NCI-H1694 (cell line): ENCODE measurements around the gene SMG1.
"Not testable (repeated sequence)": the region's sequence is repeated elsewhere in the genome, so short reads cannot be mapped to it uniquely, and the experiment has no call there.

Source experiments
- DNase-seq: peaks from one replicate; lab custom pipeline; 2025; lab: John Stamatoyannopoulos, UW

The SMG1 gene

GRCh38 chr16:18797746-18798145, 128.5 kb downstream of the SMG1 start:
- no peak for DNase-seq

DNA sequence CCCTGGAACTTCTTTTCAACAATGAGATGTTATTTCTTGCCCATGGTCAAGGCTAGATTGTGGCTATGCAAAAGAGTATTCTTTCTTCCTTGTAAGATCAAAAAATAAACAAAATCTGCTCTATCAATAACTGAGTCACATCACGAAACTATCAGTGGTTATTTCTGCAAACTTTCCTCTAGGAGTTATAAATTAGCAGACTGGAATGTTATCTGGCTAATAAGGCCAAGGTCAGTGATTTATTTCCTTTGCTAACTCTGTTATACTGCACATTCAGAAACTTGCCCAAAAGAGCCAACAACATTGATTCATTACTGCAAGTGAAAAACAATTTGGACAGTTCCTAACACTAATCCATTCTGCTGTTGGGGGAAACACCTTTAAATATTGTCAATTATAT, 129.8 kb downstream of the SMG1 start:
- DNase-seq, result no peak

DNA sequence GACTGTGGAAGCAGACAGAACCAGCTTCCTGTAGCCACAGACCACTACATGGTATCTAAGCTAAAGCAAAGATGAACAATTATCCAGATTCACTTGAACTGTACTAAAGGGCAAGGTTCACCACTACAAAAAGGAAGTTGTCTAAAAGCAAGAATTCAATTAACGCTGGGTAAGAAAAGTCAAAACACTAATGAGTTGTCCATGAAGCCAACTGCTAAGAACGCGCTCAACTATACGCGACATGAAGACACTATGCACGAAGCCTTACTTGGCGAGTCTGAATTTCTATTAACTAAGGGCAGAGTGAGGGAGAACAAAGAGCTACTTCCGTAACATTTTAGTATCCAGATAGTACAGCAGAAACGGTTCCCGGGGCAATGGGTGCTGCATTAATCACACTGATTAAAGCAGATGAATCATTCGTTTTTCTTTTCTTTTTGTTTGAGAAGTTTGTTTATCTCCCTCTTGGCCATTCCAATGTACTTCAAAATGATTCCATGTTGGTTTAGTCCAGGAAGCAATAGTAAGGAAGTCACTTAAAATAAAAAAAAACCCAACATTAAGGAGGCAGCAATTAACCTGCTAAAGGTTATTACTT, 133.3 kb downstream of the SMG1 start:
- no peak for DNase-seq

DNA sequence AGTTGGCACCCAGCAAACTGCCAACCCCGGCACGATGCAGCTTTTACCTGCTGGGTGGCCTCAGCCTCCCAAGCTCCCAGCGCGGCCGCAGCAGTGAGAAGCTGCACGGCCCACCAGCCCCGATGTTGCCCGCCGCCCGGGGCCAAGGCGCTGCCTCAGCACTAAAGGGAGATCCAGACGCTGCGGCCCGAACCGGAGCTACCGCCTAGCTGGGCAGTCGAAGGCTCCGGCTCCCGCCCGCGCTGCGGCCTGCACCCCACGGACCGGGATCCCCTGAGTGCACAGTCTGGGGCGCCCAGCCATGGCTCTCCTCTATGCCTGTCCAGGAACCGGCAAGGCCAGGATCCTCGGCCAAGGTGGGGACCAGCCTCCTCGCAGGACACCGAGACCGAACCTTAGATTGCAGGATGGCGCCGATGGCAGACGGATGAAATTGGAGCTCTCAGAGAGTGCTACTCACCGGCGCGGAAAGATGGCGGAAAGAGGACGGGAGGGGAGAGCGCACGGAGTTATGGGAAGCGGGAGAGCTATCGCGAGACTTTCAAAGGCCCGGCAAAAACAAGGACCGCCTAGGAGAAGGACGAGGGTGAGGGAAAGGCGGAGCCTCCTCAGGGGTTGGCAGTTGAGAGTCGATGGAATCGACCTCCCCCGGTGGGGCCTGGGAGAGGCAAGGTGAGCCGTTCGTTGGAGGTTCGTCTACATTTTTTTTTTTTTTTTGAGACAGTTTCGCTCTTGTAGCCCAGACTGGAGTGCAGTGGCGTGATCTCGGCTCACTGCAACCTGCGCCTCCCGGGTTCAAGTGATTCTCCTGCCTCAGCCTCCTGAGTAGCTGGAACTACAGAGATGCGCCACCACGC, 136.1 kb downstream of the SMG1 start, which contains the start of gene RPS15A:
RPS15A (minus strand) TSS at position 485 of the 857 bp plus-strand sequence. CDS start 1,221 bp downstream, outside the sequence.
- peak; percentile 89 for DNase-seq

GRCh38 chr16:18789515-18789849, 136.7 kb downstream of the SMG1 start:
- DNase-seq, result no peak

DNA sequence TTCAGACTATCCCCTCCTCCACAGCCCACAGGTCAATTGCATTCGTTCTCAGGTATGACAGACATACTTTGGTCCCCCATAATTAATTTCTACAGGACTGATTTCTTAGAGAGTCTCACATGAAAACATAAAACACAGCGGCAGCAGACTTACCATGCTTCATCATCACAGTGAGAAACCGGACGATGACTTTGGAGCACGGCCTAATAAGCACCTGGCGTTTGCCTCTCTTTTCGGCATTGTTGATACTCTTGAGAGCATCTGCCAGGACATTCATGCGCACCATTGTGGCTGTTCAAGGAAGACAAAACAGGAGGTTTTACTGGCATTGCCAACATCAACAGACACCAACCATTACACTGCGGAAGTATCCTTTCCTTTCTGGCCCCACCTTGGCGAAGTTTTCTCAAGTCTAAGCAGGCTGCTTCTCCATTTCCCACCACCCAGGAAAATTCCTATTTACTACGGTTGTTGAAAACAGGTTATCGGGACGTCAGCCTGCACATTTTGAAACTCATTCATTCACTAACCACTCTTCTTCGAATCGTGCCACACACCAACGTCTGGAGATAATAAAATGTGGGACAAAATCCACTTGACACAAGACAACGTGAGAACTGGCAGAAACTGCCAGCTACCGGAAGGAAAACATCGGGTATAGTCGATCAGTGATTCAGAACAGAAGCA, 137.2 kb downstream of the SMG1 start:
- no peak for DNase-seq

GRCh38 chr16:18784917-18785623, 141.1 kb downstream of the SMG1 start:
- no peak for DNase-seq

GRCh38 chr16:18783430-18784341, 142.5 kb downstream of the SMG1 start:
- DNase-seq, result no peak

DNA sequence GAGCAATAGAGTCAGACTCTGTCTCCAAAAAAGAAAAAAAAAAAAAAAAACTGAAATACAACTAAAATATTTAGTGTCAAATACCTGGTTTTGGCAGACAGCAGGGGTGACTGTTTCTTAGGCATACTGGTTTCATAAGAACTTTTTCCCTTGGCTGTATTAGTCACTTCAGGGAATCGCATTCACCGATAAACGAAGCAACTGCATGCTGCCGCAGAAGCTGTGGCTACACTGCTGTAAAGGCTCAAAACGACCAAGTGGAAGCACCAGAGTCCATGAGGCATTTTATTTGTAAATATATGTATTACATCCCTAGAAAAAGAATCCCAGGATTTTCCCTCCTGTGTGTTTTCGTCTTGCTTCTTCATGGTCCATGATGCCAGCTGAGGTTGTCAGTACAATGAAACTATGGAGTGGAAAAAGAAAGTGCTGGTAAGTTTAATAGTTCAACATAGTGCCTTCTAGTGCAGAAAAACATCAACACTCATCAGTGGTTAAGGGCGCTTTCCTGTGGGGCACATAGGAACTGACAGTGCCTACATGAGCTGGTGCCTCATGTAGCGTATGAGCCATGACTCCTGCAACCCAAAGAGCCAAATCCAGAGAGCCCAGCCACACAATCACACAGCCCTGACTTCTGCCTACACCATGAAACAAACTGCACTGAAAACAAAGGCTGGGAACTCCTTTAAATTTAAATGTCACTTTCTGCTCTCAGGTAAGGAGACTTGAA, 143.3 kb downstream of the SMG1 start:
- DNase-seq, result no peak

GRCh38 chr16:18781232-18781631, 145.0 kb downstream of the SMG1 start:
- not testable (repeated sequence) for DNase-seq

- not testable (repeated sequence) for DNase-seq
These were observed 145.7 kb downstream of the SMG1 start for GRCh38 chr16:18780460-18781026.

DNA sequence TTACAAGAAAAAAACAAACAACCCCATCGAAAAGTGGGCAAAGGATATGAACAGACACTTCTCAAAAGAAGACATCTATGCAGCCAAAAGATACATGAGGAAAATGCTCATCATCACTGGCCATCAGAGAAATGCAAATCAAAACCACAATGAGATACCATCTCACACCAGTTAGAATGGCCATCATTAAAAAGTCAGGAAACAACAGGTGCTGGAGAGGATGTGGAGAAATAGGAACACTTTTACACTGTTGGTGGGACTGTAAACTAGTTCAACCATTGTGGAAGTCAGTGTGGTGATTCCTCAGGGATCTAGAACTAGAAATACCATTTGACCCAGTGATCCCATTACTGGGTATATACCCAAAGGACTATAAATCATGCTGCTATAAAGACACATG, 148.5 kb downstream of the SMG1 start:
- DNase-seq, result not testable (repeated sequence)

DNA sequence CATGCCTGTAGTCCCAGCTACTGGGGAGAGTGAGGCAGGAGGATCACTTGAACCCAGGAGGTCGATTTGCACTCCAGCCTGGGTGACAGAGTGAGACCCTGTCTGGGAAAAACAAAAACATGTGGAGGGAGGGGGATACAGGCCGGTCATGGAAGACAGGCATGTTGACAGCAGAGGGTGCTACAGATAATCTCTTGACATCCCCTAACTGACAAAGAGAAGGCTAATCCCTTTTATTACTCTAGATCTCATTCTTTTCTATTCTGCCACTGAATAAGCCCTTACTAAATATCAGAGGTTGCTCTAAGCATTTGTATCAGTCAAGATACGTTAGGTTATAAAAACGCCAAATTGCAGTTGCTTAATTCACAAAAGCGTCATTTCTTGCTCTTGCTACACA, 149.9 kb downstream of the SMG1 start:
- not testable (repeated sequence) for DNase-seq

DNA sequence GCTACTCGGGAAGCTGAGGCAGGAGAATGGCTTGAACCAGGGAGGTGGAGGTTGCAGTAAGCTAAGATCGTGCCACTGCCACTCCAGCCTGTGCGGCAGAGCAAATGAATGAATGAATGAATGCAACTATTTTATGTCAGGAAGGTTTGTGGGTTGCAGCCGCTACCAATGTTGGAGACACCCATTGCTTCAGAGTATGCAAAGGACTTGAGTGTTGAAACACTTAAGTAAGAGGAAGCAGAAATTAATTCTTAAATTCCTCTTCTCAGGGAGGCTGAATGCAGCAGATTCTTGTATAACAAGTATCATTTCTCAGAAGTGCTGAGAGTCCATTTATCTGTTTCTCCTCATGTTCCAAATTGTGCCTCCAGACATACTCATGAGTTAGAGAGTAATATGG, 151.6 kb downstream of the SMG1 start:
- DNase-seq, result not testable (repeated sequence)

GRCh38 chr16:18772171-18772570, 154.0 kb downstream of the SMG1 start:
- DNase-seq, result not testable (repeated sequence)

GRCh38 chr16:18770336-18770962, 155.8 kb downstream of the SMG1 start:
- DNase-seq, result not testable (repeated sequence)

GRCh38 chr16:18767217-18767616, 159.0 kb downstream of the SMG1 start:
- peak; percentile 86 for DNase-seq

- DNase-seq, result not testable (repeated sequence)
These were observed 163.5 kb downstream of the SMG1 start for GRCh38 chr16:18762713-18763112.
